NCI-H524 (cell line): Measurements from ENCODE around the gene LCNL1.

Experiments
- DNase-seq, 2 experiments: peaks; one replicate each; lab custom pipeline; 2025; lab: John Stamatoyannopoulos, UW

LCNL1 gene

GRCh38 chr9:136947028-136947891 is 35.5 kb upstream of the LCNL1 start:
- no peak for DNase-seq

- peak in 1 of 2 experiments; percentile 48 for DNase-seq
Observed at GRCh38 chr9:136947955-136948510, 34.8 kb upstream of the LCNL1 start.

GRCh38 chr9:136949239-136949816 is 33.5 kb upstream of the LCNL1 start:
- DNase-seq = no peak

DNA sequence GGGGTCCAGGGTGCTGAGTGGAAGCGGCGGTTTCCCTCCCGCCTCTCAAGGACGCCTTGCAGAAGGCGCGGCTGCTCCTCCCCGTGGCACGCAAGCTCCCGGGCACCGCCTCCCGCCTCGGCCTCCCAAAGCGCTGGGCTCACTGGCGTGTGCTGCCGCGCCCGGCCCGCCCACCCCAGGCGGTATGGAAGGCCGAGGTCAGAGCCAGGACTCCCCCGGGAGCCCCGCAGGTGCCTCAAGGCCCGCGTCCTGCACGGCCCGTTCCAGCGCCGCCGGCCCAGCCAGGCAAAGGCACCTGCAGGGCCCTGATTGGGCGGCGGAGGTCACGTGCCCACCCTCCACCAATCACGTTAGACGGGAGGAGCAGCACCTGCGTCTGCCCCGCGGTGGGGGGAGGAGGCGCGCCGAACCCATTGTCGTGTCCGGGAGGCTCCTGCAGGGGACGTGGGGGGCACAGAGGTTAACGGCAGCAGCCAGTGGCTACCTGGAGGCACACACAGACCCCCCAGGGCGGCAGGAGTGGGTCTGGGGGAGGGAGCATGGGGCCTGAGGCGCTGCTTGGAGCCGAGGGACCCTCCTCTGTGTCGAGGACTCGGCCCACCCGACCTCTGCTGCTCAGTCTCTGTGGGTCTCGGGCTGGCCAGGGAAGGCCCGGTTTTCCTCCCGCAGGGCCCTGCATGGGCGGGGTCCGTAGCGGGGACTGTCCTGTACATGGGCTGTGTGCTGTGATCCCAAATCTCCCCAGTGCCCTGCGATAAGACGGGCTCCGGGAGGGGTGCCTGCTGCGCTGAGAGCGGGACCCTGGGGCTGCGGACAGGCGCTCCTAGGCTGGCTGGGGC is 32.8 kb upstream of the LCNL1 start:
- peak; percentile 94 to 96 for DNase-seq

DNA sequence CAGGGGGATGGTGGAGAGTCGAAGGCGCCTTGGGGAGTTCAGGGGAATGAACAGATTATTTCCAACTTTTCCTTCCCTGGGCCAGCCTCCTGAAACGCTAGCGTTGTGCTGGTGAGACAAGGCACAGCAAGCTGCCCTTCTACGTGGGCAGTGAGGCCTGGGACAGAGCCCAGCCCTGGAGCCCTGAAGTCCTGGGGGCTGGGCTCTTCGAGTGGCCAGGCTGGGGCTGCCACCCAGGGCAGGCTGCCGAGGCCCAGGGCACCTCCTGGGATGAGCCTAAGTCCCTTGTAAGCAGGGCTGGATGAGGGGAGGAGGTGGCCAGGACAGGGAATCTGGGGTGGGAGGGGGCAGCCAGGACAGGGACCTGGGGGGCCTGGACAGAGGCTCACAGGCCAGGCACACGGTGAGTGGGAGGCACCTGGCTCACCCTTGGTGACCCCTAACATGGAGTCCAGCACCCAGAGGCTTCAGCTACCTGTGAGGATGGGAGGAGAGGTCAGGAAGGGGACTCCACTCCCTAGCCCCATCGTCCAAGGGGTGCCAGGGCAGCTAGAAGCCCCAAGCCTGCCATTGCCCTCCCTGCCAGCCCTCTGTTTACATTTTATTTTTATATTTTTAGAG is 32.0 kb upstream of the LCNL1 start:
- no peak for DNase-seq

DNA sequence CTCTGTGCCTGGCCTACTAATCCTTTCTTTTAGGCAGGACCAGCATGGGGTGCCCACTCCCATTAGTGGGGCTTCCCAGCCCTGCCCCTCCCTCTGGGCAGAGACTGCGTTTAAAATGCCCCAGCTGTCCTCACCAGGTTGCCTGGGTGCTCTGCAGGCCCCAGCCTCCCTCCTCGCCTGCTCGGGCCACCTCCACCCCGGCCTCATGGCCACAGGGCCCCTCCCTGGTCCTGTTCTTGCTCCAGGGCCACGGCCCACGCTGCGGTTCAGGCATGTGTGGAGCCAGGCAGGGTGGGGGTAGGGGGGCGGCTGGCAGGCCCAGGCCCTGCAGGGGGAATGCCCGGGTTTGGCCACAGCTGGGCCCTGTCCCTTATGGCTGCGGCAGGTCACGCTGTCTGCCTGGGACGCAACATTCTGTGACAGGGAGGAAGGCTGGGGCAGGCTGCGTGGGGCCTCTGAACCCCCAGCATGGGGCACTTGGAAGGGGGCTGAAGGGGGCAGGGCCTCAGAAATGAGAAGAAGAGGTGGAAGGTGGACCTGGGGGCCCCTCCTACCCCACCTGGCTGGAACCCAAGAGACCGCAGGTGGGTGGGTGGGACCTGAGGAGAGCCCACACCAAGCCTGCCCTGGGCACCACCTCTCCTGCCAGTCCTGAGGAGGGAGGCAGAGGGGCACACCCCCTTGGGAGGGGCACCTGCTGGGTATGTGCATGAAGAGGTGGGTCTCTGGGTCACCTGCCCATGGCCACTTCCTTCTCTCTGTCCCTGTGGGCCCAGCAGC is 31.1 kb upstream of the LCNL1 start, which contains the start of gene LCN12:
TSS of gene LCN12 (plus strand) at position 733 of the 780 bp plus-strand sequence. CDS start 55 bp downstream, outside the sequence.
- DNase-seq = no peak

- DNase-seq = no peak
Observed at GRCh38 chr9:136952321-136952850, 30.4 kb upstream of the LCNL1 start.

GRCh38 chr9:136952876-136953770 is 29.7 kb upstream of the LCNL1 start:
- no peak for DNase-seq

- no peak for DNase-seq
Observed at GRCh38 chr9:136953771-136954269, 29.0 kb upstream of the LCNL1 start.

- DNase-seq = no peak
Observed at GRCh38 chr9:136954270-136955083, 28.3 kb upstream of the LCNL1 start.

GRCh38 chr9:136955202-136955942 is 27.4 kb upstream of the LCNL1 start:
- no peak for DNase-seq

DNA sequence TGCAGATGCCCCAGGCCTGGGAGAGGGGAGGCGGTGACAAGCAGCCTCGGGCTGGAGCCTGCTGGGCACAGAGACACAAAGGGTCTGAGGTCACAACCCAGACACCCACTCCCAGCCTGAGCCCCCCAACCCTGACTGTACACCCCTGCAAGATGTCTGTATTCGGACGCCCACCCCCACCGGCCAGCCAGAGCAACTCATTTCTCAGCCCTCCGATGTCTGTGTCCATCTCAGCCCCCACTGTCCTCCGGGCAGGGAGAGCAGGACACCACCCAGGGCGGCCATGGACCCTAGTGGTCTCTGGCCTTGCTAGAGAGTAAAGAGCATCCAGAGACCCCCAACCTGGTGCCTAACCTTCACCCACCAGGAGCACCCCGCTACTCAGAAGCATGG is 26.9 kb upstream of the LCNL1 start:
- DNase-seq = no peak

GRCh38 chr9:136956604-136957003 is 26.2 kb upstream of the LCNL1 start:
- no peak for DNase-seq

DNA sequence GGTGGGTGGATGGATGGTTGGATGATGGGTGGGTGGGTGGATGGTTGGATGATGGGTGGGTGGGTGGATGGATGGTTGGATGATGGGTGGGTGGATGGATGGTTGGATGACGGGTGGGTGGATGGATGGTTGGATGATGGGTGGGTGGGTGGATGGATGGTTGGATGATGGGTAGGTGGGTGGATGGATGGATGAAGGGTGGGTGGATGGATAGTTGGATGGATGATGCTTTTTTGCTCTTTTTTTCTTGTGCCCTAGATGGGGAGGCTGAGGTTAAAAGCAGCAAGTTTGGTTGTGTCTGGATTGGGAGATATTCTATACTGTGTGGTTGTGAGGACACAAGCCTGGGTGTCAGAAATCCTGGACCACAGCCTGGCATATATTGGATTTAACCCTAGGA is 25.3 kb upstream of the LCNL1 start:
- no peak for DNase-seq

DNA sequence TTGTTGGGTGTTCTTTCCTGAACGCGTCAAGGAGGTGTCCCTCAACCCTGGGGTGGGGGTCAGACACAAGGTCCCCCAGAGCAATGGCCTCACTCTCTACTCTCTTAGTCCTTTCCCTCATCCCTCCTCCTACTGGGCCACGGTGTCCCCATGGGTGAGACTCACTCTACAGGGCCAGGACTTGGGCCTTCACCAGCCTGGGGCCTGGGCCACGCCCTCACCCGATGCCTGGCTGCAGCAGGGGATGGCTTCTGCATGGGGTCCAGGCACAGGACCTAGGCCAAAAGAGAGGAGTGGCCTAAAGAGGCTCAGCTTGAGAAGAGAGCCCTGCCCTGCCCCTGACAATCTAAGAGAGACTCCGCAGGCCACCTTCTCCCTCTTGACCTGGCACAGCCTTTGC is 24.9 kb upstream of the LCNL1 start:
- DNase-seq = no peak

DNA sequence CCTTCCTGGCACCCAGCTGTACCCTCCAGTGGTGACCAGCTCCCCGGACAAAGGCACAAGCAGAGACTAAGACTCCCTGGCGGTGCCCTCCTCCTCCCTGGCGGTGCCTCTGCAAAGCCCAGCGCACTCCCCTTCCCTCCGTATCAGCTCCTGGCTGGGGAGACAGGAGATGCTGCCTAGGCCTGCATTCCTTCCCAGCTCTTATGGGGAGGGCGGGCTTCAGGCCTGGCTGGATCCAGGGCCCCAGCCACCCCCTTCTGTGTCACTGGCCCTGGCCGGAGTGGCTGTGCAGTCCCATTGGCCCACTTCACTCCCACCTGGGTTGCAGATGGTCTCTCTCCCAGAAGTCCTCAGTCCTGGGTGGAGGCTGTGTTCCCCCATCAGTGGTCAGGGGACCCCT is 24.3 kb upstream of the LCNL1 start:
- DNase-seq = no peak

DNA sequence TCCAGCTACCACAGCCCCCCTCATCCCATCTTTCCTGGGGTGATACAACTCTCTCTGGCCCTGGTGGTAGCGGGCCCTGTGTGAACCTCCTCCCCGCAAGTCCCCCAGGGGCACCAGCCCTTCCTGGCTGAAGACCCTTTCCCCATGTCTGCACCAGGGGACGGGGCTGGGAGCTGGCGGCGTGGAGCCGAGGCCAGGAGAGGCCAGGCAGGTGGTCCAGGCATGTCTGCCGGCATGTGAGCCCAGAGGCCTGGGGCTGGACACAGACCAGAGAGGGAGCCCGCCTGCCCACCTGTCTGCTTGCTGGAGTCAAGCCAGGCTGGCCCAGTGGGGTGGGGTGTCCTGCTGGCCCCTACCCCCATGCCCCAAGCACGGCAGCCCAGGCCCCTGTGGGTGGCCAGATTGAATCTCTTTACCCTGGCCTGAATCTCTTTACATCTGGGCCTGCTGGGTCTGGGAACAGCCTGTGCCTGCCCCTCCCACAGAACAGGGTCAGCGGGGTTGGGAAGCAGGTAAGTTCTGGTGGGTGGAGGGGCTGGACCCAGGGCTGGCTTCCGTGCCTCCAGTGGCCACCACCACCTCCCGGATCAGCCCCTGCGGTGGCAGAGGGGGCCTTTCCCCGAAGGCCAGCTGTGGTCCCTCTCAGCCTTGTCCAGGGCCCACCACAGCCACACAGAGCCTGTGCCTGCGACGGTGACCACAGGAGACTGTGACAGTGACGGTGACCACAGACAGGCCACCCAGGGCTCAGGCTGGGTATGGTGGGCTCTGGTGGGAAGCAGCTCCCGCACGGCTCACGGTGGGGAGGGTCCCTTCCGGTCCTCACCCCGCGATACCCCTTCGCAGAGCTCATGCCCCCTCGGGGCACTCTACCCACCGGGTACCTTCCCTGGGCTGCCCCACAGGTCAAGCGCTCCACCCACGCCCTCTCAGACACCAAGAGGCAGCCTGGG is 23.6 kb upstream of the LCNL1 start:
- no peak for DNase-seq
